Measurements from ENCODE around the gene DUSP8. TPM values are rescaled to one million over a fixed set of nuclear protein-coding genes. Genes with fewer than 3 reads are reported as not detected.
A peak's percentile ranks its signal among the peaks of the same experiment; 100 is the strongest.

DUSP8 gene
- total and polyA plus RNA-seq, 2 of the 8 experiments (the other 6 are each of a cell fraction or from before 2014, with no cell fraction given) = 2.8 to 3.6 TPM

GRCh38 chr11:1558775-1559110 is 13.3 kb downstream of the DUSP8 start:
- Histone ChIP-seq H3K9me3 (ENCODE audit: insufficient read depth in 2 of 2, low read depth in 1 of 2, low read length in 1 of 2) (no peaks in the 10 kb centered on the region), H3K27ac (ENCODE audit: low read depth, low read length) (no peak overlapping the region), H2BK12ac (ENCODE audit: low read depth, low read length) (peak overlapping the region; percentile 98; the same call in 1 of the 2 replicates), H3K56ac (replicated peaks; ENCODE audit: insufficient read length, low read depth, low read length) (peak overlapping the region; percentile 73), H3K23me2 (ENCODE audit: low read depth, low read length) (no peaks in the 10 kb centered on the region; the same call in 1 of the 2 replicates), H4K91ac (replicated peaks; ENCODE audit: insufficient read length, low read length) (peak overlapping the region; percentile 88), H2BK5ac (ENCODE audit: low read depth, low read length) (peak overlapping the region; percentile 79; the same call in 1 of the 2 replicates), H2BK15ac (ENCODE audit: low read length) (peak overlapping the region; percentile 83; the same call in 1 of the 2 replicates), H2BK20ac (ENCODE audit: low read length) (peak overlapping the region; percentile 97), H3K14ac (ENCODE audit: insufficient read length) (no peak overlapping the region), H2AK5ac (ENCODE audit: low read depth, low read length) (peak overlapping the region; percentile 87; the same call in 1 of the 2 replicates), H4K5ac (ENCODE audit: insufficient read length, low read depth, low read length) (no peak overlapping the region), H4K20me1 (replicated peaks in 1 of 2; ENCODE audit: control insufficient read depth in 1 of 2, insufficient read depth in 2 of 2, low read length in 2 of 2) (peaks cover 2 to 17% of the 10 kb centered on the region in 2 experiments), H2BK120ac (replicated peaks; ENCODE audit: low read depth, low read length) (no peak overlapping the region), H3K23ac (ENCODE audit: insufficient read length) (no peak overlapping the region), H3K4ac (replicated peaks; ENCODE audit: insufficient read length, low read depth, low read length) (peak overlapping the region; percentile 44), H3K27me3 (replicated peaks in 1 of 4; ENCODE audit: control insufficient read depth in 3 of 4, extremely low read depth in 1 of 4, insufficient read depth in 3 of 4, low read length in 3 of 4) (peaks cover 18 to 49% (median 41%) of the 10 kb centered on the region in 4 experiments), H3K36me3 (ENCODE audit: control insufficient read depth in 2 of 4, insufficient read depth in 4 of 4, low read length in 3 of 4) (no peaks in the 10 kb centered on the region; a peak in 1 of 8 replicates), H3K4me1 (replicated peaks in 1 of 4; ENCODE audit: control insufficient read depth in 3 of 4, insufficient read depth in 4 of 4, low read length in 3 of 4) (peaks cover 8 to 48% (median 38%) of the 10 kb centered on the region in 4 experiments), H3K18ac (ENCODE audit: extremely low read depth, low read length) (peak overlapping the region; percentile 88), H3K4me2 (ENCODE audit: insufficient read depth in 1 of 2, low read depth in 2 of 2, low read length in 2 of 2) (peak overlapping the region; percentile 42 to 69), H3K9ac (replicated peaks in 1 of 4; ENCODE audit: extremely low read depth in 1 of 4, low read depth in 3 of 4, low read length in 3 of 4) (no peak overlapping the region), H2AFZ (ENCODE audit: low read length) (no peak overlapping the region), H3K4me3 (ENCODE audit: extremely low read depth in 1 of 4, insufficient read depth in 2 of 4, low read depth in 3 of 4, low read length in 4 of 4) (peak overlapping the region in 1 of 4 experiments; percentile 4; a peak in 1 of 8 replicates), H3K79me2 (ENCODE audit: control insufficient read depth in 1 of 2, insufficient read depth in 2 of 2, low read length in 2 of 2) (no peaks in the 10 kb centered on the region), H3K79me1 (ENCODE audit: low read depth, low read length) (no peaks in the 10 kb centered on the region), H4K8ac (ENCODE audit: extremely low read depth, insufficient read depth, low read length) (peak overlapping the region; percentile 71; the same call in 1 of the 2 replicates)
- 74% methylated on average over 12 of the region's 12 CpGs; no CpG with 5 or more reads in 1 of the 2 experiments for WGBS, 2 experiments (ENCODE audit: extremely low coverage in 1 of 2, insufficient coverage in 1 of 2, insufficient read length in 1 of 2, insufficient replicate concordance in 2 of 2, low coverage in 1 of 2, low lambda C conversion rate in 2 of 2, missing lambda C conversion rate in 1 of 2)
- FAIRE-seq = no peak
- ChIA-PET CTCF (ENCODE audit: partially characterized antibody) (interaction anchor here (0.6 to 9.6 kb wide), 7 partner anchors 9 to 59 kb away, joined by 3 to 140 read pairs (median 4); partner anchors contain the start of gene DUSP8), POLR2A (ENCODE audit: partially characterized antibody) (interaction anchor here (0.8 to 7.0 kb wide), 4 partner anchors 10 to 26 kb away, joined by 3 to 60 read pairs (median 32); partner anchors contain the start of gene KRTAP5-1)
- no peak for TF ChIP-seq SAP30 (IDR thresholded peaks at IDR 0.05; ENCODE audit: insufficient read depth, insufficient replicate concordance, low read length)
- no peak for TF ChIP-seq CREB1 (IDR thresholded peaks at IDR 0.05)
- peak; percentile 17 for TF ChIP-seq ASH2L (IDR thresholded peaks at IDR 0.05; ENCODE audit: low read length)
- no peak for DNase-seq (ENCODE audit: low read depth in 1 of 2, low spot score in 2 of 2)
